Stimulated activated CD8-positive, alpha-beta memory T cell treated with anti-CD3 and anti-CD28 coated beads, Interleukin-4, amount 100 ng/mL, for 1 hour (primary cell): ENCODE data around the gene MEST.
"Not testable (repeated sequence)": the region's sequence is repeated elsewhere in the genome, so short reads cannot be mapped to it uniquely, and the experiment has no call there.

ENCODE experiments used
- DNase-seq, 2 donors: peaks; one replicate each; pipeline ENCODE4 v3.0.0-alpha.2; 2020; ENCODE audit warnings: low read depth in 2 of 2, low spot score in 1 of 2

The MEST gene

GRCh38 chr7:130521258-130521951, 29.5 kb downstream of the MEST start:
- no peak for DNase-seq

DNA sequence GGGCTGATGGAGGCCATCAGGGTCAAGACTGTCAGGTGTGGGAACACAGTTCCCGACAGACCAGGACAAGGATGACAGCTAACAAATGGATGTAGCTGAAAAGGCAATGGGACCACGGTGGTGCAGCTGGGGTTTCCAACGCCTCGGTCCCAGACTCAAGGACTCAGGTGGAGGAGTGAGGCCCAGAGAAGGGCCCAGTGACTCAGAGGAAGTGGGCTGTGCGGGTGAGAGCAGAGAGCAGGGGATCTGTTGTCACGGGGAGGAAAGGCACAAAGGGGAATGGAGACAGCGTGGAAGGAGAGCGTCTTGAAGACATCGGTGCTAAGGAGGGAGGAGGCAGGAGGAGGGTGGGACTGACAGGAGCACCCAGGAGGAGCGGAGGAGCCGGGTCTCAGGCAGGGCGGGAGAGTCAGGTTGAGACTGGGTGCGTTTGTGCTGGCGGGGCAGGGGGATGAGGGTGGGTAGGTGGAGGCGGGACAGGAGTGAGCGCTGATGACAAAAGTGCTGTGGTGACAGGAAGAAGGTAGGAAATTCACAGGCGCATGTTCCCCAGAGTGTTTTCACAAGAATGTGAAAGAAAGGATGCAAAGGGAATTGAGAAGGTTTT, 31.7 kb downstream of the MEST start:
- not testable (repeated sequence) for DNase-seq

- DNase-seq = no peak
These were observed 32.7 kb downstream of the MEST start for GRCh38 chr7:130524628-130525027.

GRCh38 chr7:130527752-130528355, 36.0 kb downstream of the MEST start:
- not testable (repeated sequence) for DNase-seq

DNA sequence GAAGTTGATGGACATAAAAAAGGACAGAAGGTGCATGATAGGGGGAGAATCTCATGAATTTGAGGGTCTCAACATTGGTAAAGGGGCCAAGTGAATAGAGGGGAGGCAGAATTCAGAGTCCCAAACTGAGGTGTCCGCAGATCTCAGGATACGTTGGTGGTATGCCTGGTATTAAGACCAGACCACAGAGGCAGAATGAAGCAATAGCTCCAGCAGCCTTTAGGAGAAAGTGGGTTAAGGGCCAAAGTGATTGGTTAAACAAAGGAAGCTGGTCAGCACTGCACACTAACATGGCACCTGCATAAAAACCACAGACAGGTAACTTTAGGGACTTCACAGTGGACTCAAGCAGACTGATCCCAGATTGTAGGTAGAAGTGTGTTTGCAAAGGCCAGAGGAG, 37.5 kb downstream of the MEST start:
- no peak for DNase-seq

- not testable (repeated sequence) for DNase-seq
These were observed 46.0 kb downstream of the MEST start for GRCh38 chr7:130537894-130538293.

DNA sequence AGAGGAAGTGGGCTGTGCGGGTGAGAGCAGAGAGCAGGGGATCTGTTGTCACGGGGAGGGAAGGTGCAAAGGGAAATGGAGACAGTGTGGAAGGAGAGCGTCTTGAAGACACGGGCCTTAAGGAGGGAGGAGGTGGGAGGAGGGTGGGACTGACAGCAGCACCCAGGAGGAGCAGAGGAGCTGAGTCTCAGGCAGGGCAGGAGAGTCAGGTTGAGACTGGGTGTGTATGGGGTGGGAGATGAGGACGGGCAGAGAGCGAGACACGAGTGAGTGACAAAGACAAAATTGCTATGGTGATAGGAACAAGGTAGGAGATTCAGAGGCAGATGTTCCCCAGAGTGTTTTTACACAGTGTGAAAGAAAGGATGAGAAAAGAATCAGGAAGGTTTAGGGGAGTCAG, 49.4 kb downstream of the MEST start:
- DNase-seq = not testable (repeated sequence)

DNA sequence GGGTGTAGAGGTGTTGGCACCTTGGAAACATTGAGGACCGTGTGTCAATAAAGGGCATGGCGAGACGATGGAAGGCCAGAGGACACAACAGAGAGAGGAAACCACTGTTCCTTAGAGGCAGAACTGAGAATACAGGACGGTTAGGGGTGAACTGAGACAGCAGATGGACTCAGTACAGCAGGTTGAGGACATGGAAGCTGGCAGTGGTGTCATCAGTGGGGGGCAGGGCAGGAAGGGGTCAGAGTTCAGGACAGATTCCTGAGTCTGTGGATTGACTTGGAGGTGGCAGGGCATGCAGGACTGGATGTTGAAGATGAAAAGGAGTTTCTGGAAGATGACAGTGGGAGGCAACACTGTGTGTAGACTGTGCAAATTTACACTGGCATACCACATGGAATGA, 50.4 kb downstream of the MEST start:
- not testable (repeated sequence) for DNase-seq

- no peak for DNase-seq
These were observed 51.7 kb downstream of the MEST start for GRCh38 chr7:130543487-130544010.

- DNase-seq = no peak
These were observed 52.5 kb downstream of the MEST start for GRCh38 chr7:130544356-130544755.

DNA sequence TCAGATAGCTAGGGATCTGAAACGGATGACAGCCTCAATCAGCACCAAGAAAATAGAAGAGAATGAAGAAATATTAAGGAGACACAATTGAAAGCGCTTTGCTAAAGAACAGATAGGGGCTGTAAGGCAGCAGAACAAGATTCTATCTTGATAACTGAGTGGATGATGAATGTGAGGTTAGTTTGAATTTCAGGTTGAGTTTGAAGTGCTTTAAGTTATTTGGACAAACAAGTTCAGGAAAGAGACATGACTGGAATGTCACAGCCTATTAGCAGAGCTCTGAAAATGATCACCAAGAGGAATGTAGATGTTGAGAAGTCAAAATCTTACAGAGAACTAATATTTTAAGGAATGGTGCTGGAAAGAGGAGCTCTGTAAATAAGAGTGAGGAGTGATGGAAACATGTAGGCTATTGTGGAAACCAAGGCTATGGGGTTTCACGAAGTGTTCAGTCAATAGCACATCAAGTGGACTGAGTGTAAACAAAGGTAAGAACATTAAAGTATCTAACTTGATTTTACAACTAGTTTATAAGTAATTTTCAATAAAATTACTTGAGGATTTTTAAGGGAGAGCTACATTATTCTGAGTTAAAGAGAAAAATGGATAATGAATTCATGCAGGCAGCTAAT, 61.6 kb downstream of the MEST start:
- no peak for DNase-seq

GRCh38 chr7:130554481-130554880, 62.6 kb downstream of the MEST start:
- no peak for DNase-seq
